Lower leg skin (tissue), 4 donors: ENCODE results near the gene HYAL1. TPM values are rescaled to one million over a fixed set of nuclear protein-coding genes. Genes with fewer than 3 reads are reported as not detected.
A peak's percentile ranks its signal among the peaks of the same experiment; 100 is the strongest.
"Not testable (repeated sequence)": the region's sequence is repeated elsewhere in the genome, so short reads cannot be mapped to it uniquely, and the experiment has no call there.

Source experiments
- DNase-seq, 2 donors: peaks; one replicate each; pipeline ENCODE4 v3.0.0-alpha.2; 2019; ENCODE audit warnings: low spot score in 2 of 2
- H3K4me3 ChIP-seq: fragments of 200-600 bp; sonication (generic); 2 replicates; pipeline ENCODE4 v1.5.1; 2017; ENCODE audit warnings: mild to moderate bottlenecking, low read depth; ENCODE audit not compliant: poor library complexity, severe bottlenecking
- CTCF ChIP-seq, 3 donors: fragments of 450-650 bp; IDR thresholded peaks; one replicate each; pipeline ENCODE4 v1.5.1; 2016; ENCODE audit warnings: antibody characterized with exemption in 3 of 3, mild to moderate bottlenecking in 3 of 3, moderate library complexity in 2 of 3
- POLR2A ChIP-seq, 2 donors: fragments of 450-650 bp; IDR thresholded peaks; one replicate each; pipeline ENCODE4 v1.6.1; 2016 to 2017; ENCODE audit warnings: antibody characterized with exemption in 2 of 2, mild to moderate bottlenecking in 1 of 2, moderate library complexity in 1 of 2
- WGBS, 2 donors: methylation state at CpG; one replicate each; pipeline ENCODE4 v1.1.5; 2018; 5-methylcytosine and 5-hydroxymethylcytosine counted together
- intact Hi-C: fragments of 100-400 bp; cut with DNase I; formaldehyde crosslinking; loops from one replicate; pipeline ENCODE4 v1.15.0; 2023; ENCODE audit warnings: low total_unique reads
- total RNA-seq, 4 donors: library from RNA; depleted of rRNA; stranded (reverse); fragments of >200 nt; gene quantifications; one replicate each; pipeline ENCODE4 v1.1.0, GENCODE V29; 2016

The HYAL1 gene
- total RNA-seq, 4 donors from 2014 or later, result 16.7 to 35.5 (median 20.6) TPM

GRCh38 chr3:50264383-50264963, 38.9 kb downstream of the HYAL1 start:
- no peak overlapping the region for H3K4me3 ChIP-seq
- WGBS, 2 donors, result 38 to 40% methylated on average over 7 of the region's 7 CpGs
- peak in 1 of 2 donors; percentile 92 for DNase-seq
- no peak for TF ChIP-seq POLR2A (IDR thresholded peaks at IDR 0.05)
- TF ChIP-seq CTCF (IDR thresholded peaks at IDR 0.05), result no peak
- intact Hi-C loops, result no loop called here

- no peak for DNase-seq
- intact Hi-C loops, result no loop called here
- H3K4me3 ChIP-seq, result no peak overlapping the region
- no peak for TF ChIP-seq POLR2A (IDR thresholded peaks at IDR 0.05)
- TF ChIP-seq CTCF (IDR thresholded peaks at IDR 0.05), result no peak
- WGBS, 2 donors, result 61 to 69% methylated on average over 6 of the region's 6 CpGs
Observed at GRCh38 chr3:50263478-50264382, 39.6 kb downstream of the HYAL1 start.

- DNase-seq, result no peak
- intact Hi-C loops, result no loop called here
- no peak overlapping the region for H3K4me3 ChIP-seq
- 79 to 84% methylated on average over 7 of the region's 7 CpGs for WGBS, 2 donors
- TF ChIP-seq CTCF (IDR thresholded peaks at IDR 0.05), result no peak
- TF ChIP-seq POLR2A (IDR thresholded peaks at IDR 0.05), result no peak
Observed at GRCh38 chr3:50262778-50263177, 40.6 kb downstream of the HYAL1 start.

GRCh38 chr3:50262200-50262599, 41.2 kb downstream of the HYAL1 start:
- H3K4me3 ChIP-seq, intact Hi-C loops, DNase-seq: not testable (repeated sequence)
- 97 to 100% methylated on average over 4 of the region's 4 CpGs for WGBS, 2 donors

GRCh38 chr3:50261505-50261904, 41.9 kb downstream of the HYAL1 start:
- TF ChIP-seq POLR2A (IDR thresholded peaks at IDR 0.05), result no peak
- no peak for TF ChIP-seq CTCF (IDR thresholded peaks at IDR 0.05)
- 44 to 55% methylated on average over 2 of the region's 2 CpGs for WGBS, 2 donors
- no peak for DNase-seq
- intact Hi-C loops, result no loop called here
- no peak overlapping the region for H3K4me3 ChIP-seq

- no peak for DNase-seq
- TF ChIP-seq CTCF (IDR thresholded peaks at IDR 0.05), result no peak
- no peak for TF ChIP-seq POLR2A (IDR thresholded peaks at IDR 0.05)
- 60 to 61% methylated on average over 5 of the region's 5 CpGs for WGBS, 2 donors
- intact Hi-C loops, result no loop called here
- no peak overlapping the region for H3K4me3 ChIP-seq
Observed at GRCh38 chr3:50260942-50261441, 42.4 kb downstream of the HYAL1 start.
